Measurements from ENCODE around the gene WDR35.
A peak's percentile ranks its signal among the peaks of the same experiment; 100 is the strongest.

The WDR35 gene

DNA sequence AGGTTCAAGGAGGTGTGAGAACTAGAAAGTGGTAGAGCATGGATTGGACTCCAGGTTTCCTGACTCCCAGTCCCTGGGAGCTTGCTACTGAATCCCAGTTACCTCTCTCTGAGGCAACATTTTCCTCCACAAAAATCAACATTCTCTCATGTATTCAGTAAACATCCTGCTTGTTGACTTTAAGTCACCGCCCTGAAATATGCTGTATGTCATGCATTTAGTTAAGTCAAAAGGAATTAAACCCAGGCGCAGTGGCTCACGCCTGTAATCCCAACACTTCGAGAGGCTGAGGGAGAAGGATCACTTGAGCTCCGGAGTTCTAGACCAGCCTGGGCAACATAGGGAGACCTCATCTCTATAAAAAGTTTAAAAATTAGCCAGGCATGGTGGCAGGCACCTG, 18.8 kb upstream of the WDR35 start:
- DNase-seq, result no peak

GRCh38 chr2:20005891-20006470, 16.1 kb upstream of the WDR35 start:
- no peak for DNase-seq

- DNase-seq, result no peak
These were observed 15.2 kb upstream of the WDR35 start for GRCh38 chr2:20005067-20005627.

DNA sequence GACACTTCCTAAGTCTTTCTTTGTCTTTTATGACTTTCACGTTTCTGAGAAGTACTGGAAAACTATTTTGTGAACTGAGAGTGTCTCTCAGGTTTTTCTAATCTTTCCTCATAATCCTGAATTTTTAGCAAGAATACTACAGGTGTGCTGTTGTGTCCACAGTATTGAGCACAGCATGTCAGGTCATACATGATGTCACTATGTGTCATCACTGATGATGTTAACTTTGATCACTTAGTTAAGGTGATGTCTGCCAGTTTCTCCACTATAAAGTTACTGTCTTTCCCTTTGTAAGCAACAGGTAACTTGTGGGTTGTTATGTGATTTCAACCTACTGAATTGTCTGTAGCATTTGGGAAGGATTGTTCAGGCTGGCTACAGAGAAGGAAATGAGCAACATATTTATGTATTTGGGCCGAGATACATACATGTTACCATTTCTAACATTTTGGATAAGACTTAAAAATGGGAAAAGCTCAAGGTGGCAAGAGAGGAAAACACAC, 11.5 kb upstream of the WDR35 start:
- no peak for DNase-seq

- DNase-seq, result no peak
These were observed 3.8 kb upstream of the WDR35 start for GRCh38 chr2:19993731-19994130.

GRCh38 chr2:19991895-19992294, 2.0 kb upstream of the WDR35 start:
- no peak for DNase-seq

GRCh38 chr2:19990416-19990728, 467 bp upstream of the WDR35 start:
- DNase-seq, result no peak

- no peak for DNase-seq
These were observed 601 bp downstream of the WDR35 start for GRCh38 chr2:19989342-19989666.

DNA sequence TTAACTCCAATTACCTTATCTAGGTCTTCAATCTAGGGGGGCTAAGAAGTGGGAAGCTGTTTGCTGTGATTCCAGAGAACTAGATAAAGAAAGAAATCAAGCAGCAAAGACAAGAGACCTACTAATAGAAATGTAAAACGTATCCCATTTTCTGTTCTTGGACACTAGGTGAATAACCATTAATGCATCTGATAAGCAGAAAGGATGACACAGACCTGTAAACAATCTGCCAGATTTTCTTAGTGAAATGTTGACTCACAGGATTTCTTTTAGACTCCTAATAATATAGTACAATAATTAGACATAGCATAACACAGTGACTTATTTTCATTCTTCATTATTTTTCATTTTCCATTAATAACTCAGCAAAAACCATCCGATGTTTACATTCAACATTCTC, 1.3 kb downstream of the WDR35 start:
- DNase-seq, result no peak

GRCh38 chr2:19987936-19988335, 2.0 kb downstream of the WDR35 start:
- no peak for DNase-seq

DNA sequence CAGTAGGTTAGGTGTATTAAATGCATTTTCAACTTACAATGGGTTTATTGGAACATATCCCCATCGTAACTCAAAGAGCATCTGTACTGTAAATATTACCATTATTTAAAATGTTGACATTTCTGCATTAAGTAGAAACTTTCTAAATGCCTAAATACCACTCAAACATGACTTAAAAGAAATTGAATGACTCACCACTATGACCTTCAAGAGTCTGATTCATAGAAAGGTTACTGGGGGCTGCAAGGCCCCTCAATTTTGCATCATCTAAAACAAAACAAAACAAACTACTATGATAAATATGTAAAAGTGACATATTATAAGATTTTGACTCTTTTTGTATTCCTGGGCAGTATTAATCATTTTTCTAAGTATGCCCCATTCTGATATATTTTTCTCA, 7.6 kb downstream of the WDR35 start:
- DNase-seq, result no peak

- DNase-seq, result no peak
These were observed 10.0 kb downstream of the WDR35 start for GRCh38 chr2:19979932-19980331.

GRCh38 chr2:19973466-19973865, 16.4 kb downstream of the WDR35 start:
- DNase-seq, result no peak

DNA sequence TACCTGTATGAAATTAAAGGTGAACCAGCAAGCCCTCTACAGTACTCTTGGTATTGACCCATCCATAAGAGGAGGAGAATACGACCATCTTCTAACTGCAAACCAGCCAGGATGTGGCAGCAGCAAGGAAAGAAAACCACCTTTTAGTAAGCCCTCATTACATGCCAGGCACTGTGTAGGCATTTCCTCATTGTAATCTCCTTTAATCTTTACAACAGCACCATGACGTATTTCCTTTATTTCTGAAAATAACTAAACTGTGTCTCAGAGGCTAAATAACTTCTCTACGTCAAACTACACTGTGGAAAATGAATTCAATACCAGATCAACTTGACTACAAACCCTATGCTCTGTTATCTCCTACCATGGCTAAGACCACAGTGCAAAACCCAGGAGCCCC, 18.2 kb downstream of the WDR35 start:
- DNase-seq, result no peak

DNA sequence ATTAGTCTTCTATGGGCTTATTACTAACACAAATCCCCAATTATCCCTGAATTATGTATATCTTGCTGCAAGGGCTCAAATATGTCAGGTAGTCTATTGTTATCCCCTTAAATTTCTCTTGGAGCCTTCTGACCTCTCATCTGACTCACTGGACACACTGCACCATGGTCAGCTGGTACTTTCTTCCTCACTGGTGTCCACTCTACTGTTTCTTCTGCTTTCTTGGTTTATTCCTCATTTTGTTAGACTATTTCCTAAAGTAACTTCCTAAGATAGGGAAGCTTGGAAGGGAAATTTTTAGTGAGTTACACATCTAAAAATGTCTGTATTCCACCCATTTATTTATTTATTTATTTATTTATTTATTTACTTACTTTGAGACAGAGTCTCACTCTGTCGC, 26.5 kb downstream of the WDR35 start:
- no peak for DNase-seq

DNA sequence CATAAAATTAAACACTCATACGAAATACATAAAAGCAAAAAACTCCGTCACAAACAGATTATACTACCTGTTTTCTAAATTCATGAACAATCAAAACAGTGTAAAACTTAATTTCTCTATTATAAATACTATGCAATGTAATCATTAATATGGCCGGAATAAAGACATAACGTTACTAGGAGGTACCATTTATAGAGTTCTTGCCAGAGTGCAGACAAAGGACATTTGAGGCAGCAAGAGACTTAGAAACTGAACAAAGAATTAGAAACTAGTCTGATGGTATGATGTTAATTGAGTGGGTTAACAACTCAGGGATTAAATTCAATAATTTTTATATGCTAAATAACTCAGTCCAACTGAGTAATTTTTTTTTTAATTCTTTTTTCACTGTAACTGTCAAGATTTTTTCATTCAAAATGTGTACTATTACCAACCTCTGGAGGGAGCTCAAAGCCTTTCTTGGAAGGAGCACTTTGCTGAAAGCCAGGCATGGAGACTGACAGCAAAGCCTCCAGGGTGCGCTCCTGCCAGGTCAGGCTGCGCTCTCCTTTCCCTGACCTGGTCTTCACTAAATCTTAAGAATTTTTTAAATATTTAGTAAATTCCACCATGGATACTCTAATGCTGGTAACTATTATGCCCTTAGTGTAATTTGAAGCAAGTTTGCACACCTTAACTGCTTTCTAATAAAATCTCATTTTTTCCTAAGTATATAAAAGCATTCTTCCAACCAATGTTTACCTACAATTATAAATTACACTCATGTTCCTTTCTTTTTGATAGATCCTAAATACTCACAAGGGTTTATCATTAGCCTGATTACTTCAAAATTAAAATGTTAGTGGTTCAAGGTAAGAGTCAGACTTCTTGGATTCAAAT, 34.1 kb downstream of the WDR35 start:
- DNase-seq, result peak; percentile 57

DNA sequence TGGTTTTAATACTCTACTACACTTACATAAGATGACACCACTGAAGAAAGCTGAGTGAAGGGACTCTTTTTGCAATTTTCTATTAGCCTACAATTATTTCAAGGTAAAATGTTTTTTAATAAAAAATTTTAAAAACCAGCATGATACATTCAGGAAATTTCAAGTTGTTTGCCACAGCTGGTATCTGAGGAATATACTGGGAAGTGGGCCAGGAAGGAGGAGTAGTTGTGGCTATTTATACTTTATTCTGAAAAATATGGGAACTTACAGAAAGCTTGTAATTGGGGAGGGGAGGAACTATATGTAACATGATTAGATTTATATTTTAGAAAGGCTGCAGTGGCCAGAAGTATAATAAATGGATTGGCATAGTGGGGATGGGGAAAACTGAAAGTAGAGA, 40.8 kb downstream of the WDR35 start:
- no peak for DNase-seq

DNA sequence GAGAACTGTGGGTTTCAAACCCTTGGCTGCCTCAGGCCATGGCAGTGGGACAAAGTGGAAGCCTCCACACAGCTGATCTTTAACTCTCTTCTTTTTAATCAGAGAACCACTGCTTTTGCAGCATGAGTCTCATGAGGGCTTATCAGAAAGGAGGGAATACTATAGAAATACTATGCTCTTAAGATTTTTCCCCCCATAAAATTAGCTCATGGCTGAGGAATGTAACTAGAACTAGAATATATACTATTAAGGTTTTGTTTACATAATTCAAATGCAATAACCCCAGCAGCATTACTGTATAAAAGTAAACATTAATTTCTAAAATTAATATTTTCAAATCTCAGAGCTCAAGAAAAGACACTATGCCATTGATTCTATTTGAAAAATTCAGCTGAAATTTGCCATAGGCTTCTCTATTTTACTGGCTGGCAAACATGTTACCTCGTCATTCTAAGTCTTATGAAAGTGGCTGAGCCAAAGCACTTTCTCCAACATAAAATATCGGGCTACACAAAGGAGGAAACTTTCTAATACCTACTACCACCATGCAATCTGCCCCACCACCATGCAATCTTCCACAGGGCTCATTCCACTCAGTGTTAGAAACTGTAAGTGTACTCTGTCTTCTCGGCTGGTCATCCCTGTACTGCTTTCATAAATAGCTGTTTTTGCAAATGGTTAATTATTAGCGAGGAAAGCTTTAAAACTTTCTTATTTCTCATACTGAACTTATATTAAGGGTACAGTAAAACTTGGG, 42.5 kb downstream of the WDR35 start:
- DNase-seq, result no peak

GRCh38 chr2:19944205-19944845, 45.6 kb downstream of the WDR35 start:
- no peak for DNase-seq

DNA sequence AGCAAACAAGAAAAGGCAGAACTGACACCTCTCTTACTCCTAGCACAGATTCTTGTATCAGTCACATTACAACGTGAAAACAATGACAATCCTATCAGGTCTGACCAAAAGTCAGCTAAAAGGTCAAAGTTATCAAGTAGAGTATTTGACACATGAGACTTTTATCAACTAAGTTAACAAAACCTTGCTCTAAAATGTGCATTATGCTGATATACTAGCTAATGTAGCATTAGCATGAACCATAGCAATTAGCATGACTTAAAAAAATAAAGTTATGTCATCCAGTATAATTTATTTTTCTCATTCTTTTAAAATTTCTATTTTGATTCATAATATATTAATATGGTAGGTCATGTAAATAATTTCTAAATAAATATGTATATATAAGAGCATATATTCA, 46.7 kb downstream of the WDR35 start:
- DNase-seq, result no peak

- no peak for DNase-seq
These were observed 47.7 kb downstream of the WDR35 start for GRCh38 chr2:19942199-19942598.

- DNase-seq, result no peak
These were observed 52.9 kb downstream of the WDR35 start for GRCh38 chr2:19937004-19937403.

- no peak for DNase-seq
These were observed 53.7 kb downstream of the WDR35 start for GRCh38 chr2:19936203-19936602.
